ENCODE measurements around the gene PSMC3.

- TF ChIP-seq, protein P1, sequence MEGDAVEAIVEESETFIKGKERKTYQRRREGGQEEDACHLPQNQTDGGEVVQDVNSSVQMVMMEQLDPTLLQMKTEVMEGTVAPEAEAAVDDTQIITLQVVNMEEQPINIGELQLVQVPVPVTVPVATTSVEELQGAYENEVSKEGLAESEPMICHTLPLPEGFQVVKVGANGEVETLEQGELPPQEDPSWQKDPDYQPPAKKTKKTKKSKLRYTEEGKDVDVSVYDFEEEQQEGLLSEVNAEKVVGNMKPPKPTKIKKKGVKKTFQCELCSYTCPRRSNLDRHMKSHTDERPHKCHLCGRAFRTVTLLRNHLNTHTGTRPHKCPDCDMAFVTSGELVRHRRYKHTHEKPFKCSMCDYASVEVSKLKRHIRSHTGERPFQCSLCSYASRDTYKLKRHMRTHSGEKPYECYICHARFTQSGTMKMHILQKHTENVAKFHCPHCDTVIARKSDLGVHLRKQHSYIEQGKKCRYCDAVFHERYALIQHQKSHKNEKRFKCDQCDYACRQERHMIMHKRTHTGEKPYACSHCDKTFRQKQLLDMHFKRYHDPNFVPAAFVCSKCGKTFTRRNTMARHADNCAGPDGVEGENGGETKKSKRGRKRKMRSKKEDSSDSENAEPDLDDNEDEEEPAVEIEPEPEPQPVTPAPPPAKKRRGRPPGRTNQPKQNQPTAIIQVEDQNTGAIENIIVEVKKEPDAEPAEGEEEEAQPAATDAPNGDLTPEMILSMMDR (IDR thresholded peaks at IDR 0.05) = no peak
- no peak for TF ChIP-seq POLR2AphosphoS5 (IDR thresholded peaks at IDR 0.05; ENCODE audit: low read depth, low read length)
Observed at GRCh38 chr11:47379317-47379716, 46.9 kb downstream of the PSMC3 start.
